NCI-H2029 treated with DMSO at 0.1 percent for 48 hours (cell line): ENCODE measurements around the gene SYNCRIP.
"Not testable (repeated sequence)": the region's sequence is repeated elsewhere in the genome, so short reads cannot be mapped to it uniquely, and the experiment has no call there.

Experiments
- DNase-seq: peaks from one replicate; lab custom pipeline; 2025; lab: John Stamatoyannopoulos, UW

Gene SYNCRIP

GRCh38 chr6:85642774-85643536 lies at the start of gene SYNCRIP:
SYNCRIP (minus strand) TSS chr6:85642886; CDS start chr6:85641439, 1,447 bp downstream.
- DNase-seq: peak; percentile 94

- no peak for DNase-seq
These were observed 48.8 kb upstream of the SYNCRIP start for GRCh38 chr6:85691478-85691877.

- no peak for DNase-seq
These were observed 47.4 kb upstream of the SYNCRIP start for GRCh38 chr6:85690071-85690470.

GRCh38 chr6:85685713-85686112 lies 43.0 kb upstream of the SYNCRIP start:
- DNase-seq: no peak

GRCh38 chr6:85684809-85685171 lies 42.1 kb upstream of the SYNCRIP start:
- DNase-seq: no peak

- DNase-seq: no peak
These were observed 41.6 kb upstream of the SYNCRIP start for GRCh38 chr6:85684133-85684808.

GRCh38 chr6:85681899-85682298 lies 39.2 kb upstream of the SYNCRIP start:
- not testable (repeated sequence) for DNase-seq

GRCh38 chr6:85680388-85680787 lies 37.7 kb upstream of the SYNCRIP start:
- DNase-seq: no peak

- no peak for DNase-seq
These were observed 36.9 kb upstream of the SYNCRIP start for GRCh38 chr6:85679445-85680123.

GRCh38 chr6:85678602-85679444 lies 36.1 kb upstream of the SYNCRIP start:
- DNase-seq: peak; percentile 94

GRCh38 chr6:85678026-85678601 lies 35.4 kb upstream of the SYNCRIP start:
- no peak for DNase-seq

GRCh38 chr6:85677234-85677956 lies 34.7 kb upstream of the SYNCRIP start:
- DNase-seq: no peak

- DNase-seq: no peak
These were observed 33.5 kb upstream of the SYNCRIP start for GRCh38 chr6:85676086-85676729.

GRCh38 chr6:85675030-85675819 lies 32.5 kb upstream of the SYNCRIP start:
- DNase-seq: no peak

- DNase-seq: no peak
These were observed 31.9 kb upstream of the SYNCRIP start for GRCh38 chr6:85674604-85675003.

GRCh38 chr6:85673198-85674139 lies 30.8 kb upstream of the SYNCRIP start:
- DNase-seq: no peak

- DNase-seq: no peak
These were observed 29.9 kb upstream of the SYNCRIP start for GRCh38 chr6:85672623-85673022.

- no peak for DNase-seq
These were observed 29.4 kb upstream of the SYNCRIP start for GRCh38 chr6:85672050-85672449.

- DNase-seq: no peak
These were observed 27.9 kb upstream of the SYNCRIP start for GRCh38 chr6:85670573-85670972.
